Measurements from ENCODE around the gene ACTRT2. TPM values are rescaled to one million over a fixed set of nuclear protein-coding genes. Genes with fewer than 3 reads are reported as not detected.

Gene ACTRT2
- total and polyA plus RNA-seq, 2 of the 8 experiments (the other 6 are each of a cell fraction or from before 2014, with no cell fraction given) = not detected

DNA sequence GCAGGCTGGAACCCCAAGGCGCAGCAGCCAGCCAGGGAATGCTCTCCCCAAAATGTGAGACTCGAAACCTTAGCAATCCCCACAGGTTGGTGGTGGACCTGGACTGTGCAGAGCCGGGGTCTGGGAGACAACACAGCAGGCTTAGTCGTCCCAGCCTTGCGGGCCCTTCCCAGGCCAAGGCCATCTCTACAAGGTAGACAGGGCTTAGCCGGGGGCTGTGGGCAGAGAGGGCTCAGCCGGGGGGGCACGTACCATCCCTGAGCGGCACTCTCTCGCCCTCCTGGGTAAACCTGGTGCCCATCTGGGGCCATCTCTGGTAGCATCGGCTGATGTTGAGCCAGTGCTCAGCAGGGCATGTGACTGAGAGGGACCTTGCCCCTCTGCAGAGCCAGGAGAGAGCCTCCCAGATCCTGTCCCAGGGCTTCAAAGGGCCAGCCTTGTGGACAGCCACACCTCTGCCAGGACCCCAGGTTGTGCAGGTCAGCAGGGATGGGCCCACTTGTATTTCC is 2.2 kb upstream of the ACTRT2 start:
- H3K23ac ChIP-seq (ENCODE audit: insufficient read length) = no peak overlapping the region
- no peak overlapping the region for H3K9ac ChIP-seq (replicated peaks in 1 of 4; ENCODE audit: extremely low read depth in 1 of 4, low read depth in 3 of 4, low read length in 3 of 4)
- POLR2A ChIA-PET (ENCODE audit: partially characterized antibody) = no interaction called here
- H3K27me3 ChIP-seq (replicated peaks in 1 of 4; ENCODE audit: control insufficient read depth in 3 of 4, extremely low read depth in 1 of 4, insufficient read depth in 3 of 4, low read length in 3 of 4) = no peaks in the 10 kb centered on the region; a peak in 1 of 7 replicates
- H2BK12ac ChIP-seq (ENCODE audit: low read depth, low read length) = no peak overlapping the region
- no peaks in the 10 kb centered on the region for H3K79me2 ChIP-seq (ENCODE audit: control insufficient read depth in 1 of 2, insufficient read depth in 2 of 2, low read length in 2 of 2)
- no peak for TF ChIP-seq GABPA (IDR thresholded peaks at IDR 0.05; ENCODE audit: borderline replicate concordance, insufficient read depth, low read length)
- TF ChIP-seq, protein P1, sequence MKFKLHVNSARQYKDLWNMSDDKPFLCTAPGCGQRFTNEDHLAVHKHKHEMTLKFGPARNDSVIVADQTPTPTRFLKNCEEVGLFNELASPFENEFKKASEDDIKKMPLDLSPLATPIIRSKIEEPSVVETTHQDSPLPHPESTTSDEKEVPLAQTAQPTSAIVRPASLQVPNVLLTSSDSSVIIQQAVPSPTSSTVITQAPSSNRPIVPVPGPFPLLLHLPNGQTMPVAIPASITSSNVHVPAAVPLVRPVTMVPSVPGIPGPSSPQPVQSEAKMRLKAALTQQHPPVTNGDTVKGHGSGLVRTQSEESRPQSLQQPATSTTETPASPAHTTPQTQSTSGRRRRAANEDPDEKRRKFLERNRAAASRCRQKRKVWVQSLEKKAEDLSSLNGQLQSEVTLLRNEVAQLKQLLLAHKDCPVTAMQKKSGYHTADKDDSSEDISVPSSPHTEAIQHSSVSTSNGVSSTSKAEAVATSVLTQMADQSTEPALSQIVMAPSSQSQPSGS (IDR thresholded peaks at IDR 0.05; ENCODE audit: low read length) = no peak
- TF ChIP-seq GTF2F1 (IDR thresholded peaks at IDR 0.05; ENCODE audit: borderline replicate concordance, low read depth, low read length) = no peak
- no peak for TF ChIP-seq POU5F1 (IDR thresholded peaks at IDR 0.05; ENCODE audit: low read depth, low read length)
- no peak for TF ChIP-seq CBX5 (IDR thresholded peaks at IDR 0.05; ENCODE audit: low read depth, low read length)
- H3K56ac ChIP-seq (replicated peaks; ENCODE audit: insufficient read length, low read depth, low read length) = no peak overlapping the region
- H3K27ac ChIP-seq (ENCODE audit: low read depth, low read length) = no peak overlapping the region
- peaks cover 0 to 10% (median 0%) of the 10 kb centered on the region in 4 experiments; a peak in 1 of 7 replicates for H3K4me1 ChIP-seq (replicated peaks in 1 of 4; ENCODE audit: control insufficient read depth in 3 of 4, insufficient read depth in 4 of 4, low read length in 3 of 4)
- no peak overlapping the region for H2BK15ac ChIP-seq (ENCODE audit: low read length)
- no peaks in the 10 kb centered on the region for H3K23me2 ChIP-seq (ENCODE audit: low read depth, low read length)
- H3K4me2 ChIP-seq (ENCODE audit: insufficient read depth in 1 of 2, low read depth in 2 of 2, low read length in 2 of 2) = no peak overlapping the region
- CTCF ChIA-PET (ENCODE audit: partially characterized antibody) = no interaction called here
- H3K4me3 ChIP-seq (ENCODE audit: extremely low read depth in 1 of 4, insufficient read depth in 2 of 4, low read depth in 3 of 4, low read length in 4 of 4) = no peak overlapping the region
- FAIRE-seq (no peak), DNase-seq (ENCODE audit: low read depth in 1 of 2, low spot score in 2 of 2) (no peak)
- no peak overlapping the region for H3K14ac ChIP-seq (ENCODE audit: insufficient read length)
- H3K9me3 ChIP-seq (ENCODE audit: insufficient read depth in 2 of 2, low read depth in 1 of 2, low read length in 1 of 2) = peaks cover 66 to 97% of the 10 kb centered on the region in 2 experiments
- H4K8ac ChIP-seq (ENCODE audit: extremely low read depth, insufficient read depth, low read length) = no peak overlapping the region
- H2BK120ac ChIP-seq (replicated peaks; ENCODE audit: low read depth, low read length) = no peak overlapping the region
- no peak overlapping the region for H4K5ac ChIP-seq (ENCODE audit: insufficient read length, low read depth, low read length)
- WGBS, 2 experiments (ENCODE audit: extremely low coverage in 1 of 2, insufficient coverage in 1 of 2, insufficient read length in 1 of 2, insufficient replicate concordance in 2 of 2, low coverage in 1 of 2, low lambda C conversion rate in 2 of 2, missing lambda C conversion rate in 1 of 2) = 82% methylated on average over 6 of the region's 11 CpGs; no CpG with 5 or more reads in 1 of the 2 experiments
- H3K79me1 ChIP-seq (ENCODE audit: low read depth, low read length) = no peaks in the 10 kb centered on the region
- no peak overlapping the region for H3K4ac ChIP-seq (replicated peaks; ENCODE audit: insufficient read length, low read depth, low read length)
- H3K18ac ChIP-seq (ENCODE audit: extremely low read depth, low read length) = no peak overlapping the region
- no peaks in the 10 kb centered on the region for H3K36me3 ChIP-seq (ENCODE audit: control insufficient read depth in 2 of 4, insufficient read depth in 4 of 4, low read length in 3 of 4)
- H2AK5ac ChIP-seq (ENCODE audit: low read depth, low read length) = no peak overlapping the region
- H2BK20ac ChIP-seq (ENCODE audit: low read length) = no peak overlapping the region
- H4K20me1 ChIP-seq (replicated peaks in 1 of 2; ENCODE audit: control insufficient read depth in 1 of 2, insufficient read depth in 2 of 2, low read length in 2 of 2) = no peaks in the 10 kb centered on the region
- H2BK5ac ChIP-seq (ENCODE audit: low read depth, low read length) = no peak overlapping the region
- no peak overlapping the region for H2AFZ ChIP-seq (ENCODE audit: low read length)
- H4K91ac ChIP-seq (replicated peaks; ENCODE audit: insufficient read length, low read length) = no peak overlapping the region

All from H1 (cell line).